ENCODE data around the gene COPS8.

The COPS8 gene

DNA sequence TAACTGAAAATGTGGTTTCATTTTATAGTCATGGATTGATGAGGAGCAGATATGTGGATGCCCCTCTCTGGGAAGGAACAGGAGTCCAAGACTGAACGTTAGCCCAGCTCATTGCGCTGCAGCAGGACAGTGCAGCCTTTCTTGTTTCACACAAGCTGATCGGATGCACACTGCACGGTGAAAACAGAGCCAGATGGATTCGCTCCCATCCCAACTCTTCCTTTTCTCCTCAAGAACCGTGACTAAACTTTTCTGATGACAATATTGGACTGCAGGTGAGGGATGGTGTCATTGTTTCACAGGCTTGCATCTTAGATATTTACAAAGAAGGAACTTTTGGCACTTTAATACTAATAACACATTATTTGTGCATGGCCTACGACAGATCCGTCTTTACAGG, 33.8 kb upstream of the COPS8 start:
- Histone ChIP-seq H3K9ac (ENCODE audit: low read length) (no peak overlapping the region), H3K4me1 (ENCODE audit: low read length) (no peaks in the 10 kb centered on the region), H3K27ac (ENCODE audit: low read length) (no peak overlapping the region), H3K27me3 (ENCODE audit: low read depth, low read length) (peaks cover 24% of the 10 kb centered on the region; the same call in 1 of the 2 replicates), H3K79me2 (ENCODE audit: low read length) (no peaks in the 10 kb centered on the region), H3K4me3 (ENCODE audit: low read length) (no peak overlapping the region), H3K36me3 (replicated peaks; ENCODE audit: low read depth, low read length) (no peaks in the 10 kb centered on the region), H3K4me2 (ENCODE audit: low read length) (no peak overlapping the region), H4K20me1 (ENCODE audit: insufficient read depth, low read length) (no peaks in the 10 kb centered on the region), H3K9me3 (ENCODE audit: insufficient read depth, low read length) (no peaks in the 10 kb centered on the region), H2AFZ (ENCODE audit: low read depth, low read length) (no peak overlapping the region)
- TF ChIP-seq EZH2phosphoT487 (IDR thresholded peaks at IDR 0.05; ENCODE audit: low read depth): no peak
- TF ChIP-seq, protein P1, sequence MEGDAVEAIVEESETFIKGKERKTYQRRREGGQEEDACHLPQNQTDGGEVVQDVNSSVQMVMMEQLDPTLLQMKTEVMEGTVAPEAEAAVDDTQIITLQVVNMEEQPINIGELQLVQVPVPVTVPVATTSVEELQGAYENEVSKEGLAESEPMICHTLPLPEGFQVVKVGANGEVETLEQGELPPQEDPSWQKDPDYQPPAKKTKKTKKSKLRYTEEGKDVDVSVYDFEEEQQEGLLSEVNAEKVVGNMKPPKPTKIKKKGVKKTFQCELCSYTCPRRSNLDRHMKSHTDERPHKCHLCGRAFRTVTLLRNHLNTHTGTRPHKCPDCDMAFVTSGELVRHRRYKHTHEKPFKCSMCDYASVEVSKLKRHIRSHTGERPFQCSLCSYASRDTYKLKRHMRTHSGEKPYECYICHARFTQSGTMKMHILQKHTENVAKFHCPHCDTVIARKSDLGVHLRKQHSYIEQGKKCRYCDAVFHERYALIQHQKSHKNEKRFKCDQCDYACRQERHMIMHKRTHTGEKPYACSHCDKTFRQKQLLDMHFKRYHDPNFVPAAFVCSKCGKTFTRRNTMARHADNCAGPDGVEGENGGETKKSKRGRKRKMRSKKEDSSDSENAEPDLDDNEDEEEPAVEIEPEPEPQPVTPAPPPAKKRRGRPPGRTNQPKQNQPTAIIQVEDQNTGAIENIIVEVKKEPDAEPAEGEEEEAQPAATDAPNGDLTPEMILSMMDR (IDR thresholded peaks at IDR 0.05; ENCODE audit: low read depth, low read length): no peak

DNA sequence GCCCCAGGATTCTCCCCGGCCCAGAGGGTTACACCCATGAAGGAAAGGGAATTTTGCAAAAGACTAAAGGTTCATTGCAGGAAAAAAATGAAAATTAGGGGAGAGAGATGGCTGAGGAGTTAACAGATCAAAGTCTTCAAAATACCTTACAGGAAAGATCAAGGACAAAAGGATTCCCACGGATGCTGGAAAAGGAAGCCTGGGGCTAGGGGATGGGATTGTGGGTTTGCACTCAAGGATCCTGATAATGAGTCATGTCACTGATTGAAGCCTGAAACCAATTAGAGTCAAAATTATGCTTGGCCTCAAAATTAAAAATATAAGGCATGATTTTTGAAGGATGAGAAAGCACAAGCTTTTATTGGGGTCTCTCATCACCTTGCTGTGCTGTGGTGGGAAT, 32.6 kb upstream of the COPS8 start:
- Histone ChIP-seq H3K4me1 (ENCODE audit: low read length) (peaks cover 4% of the 10 kb centered on the region), H3K79me2 (ENCODE audit: low read length) (no peaks in the 10 kb centered on the region), H3K9ac (ENCODE audit: low read length) (no peak overlapping the region), H3K4me2 (ENCODE audit: low read length) (no peak overlapping the region), H3K36me3 (replicated peaks; ENCODE audit: low read depth, low read length) (no peaks in the 10 kb centered on the region), H3K9me3 (ENCODE audit: insufficient read depth, low read length) (no peaks in the 10 kb centered on the region), H2AFZ (ENCODE audit: low read depth, low read length) (no peak overlapping the region), H3K27ac (ENCODE audit: low read length) (no peak overlapping the region), H3K27me3 (ENCODE audit: low read depth, low read length) (peaks cover 34% of the 10 kb centered on the region), H4K20me1 (ENCODE audit: insufficient read depth, low read length) (no peaks in the 10 kb centered on the region), H3K4me3 (ENCODE audit: low read length) (no peak overlapping the region)
- TF ChIP-seq, protein P1 (IDR thresholded peaks at IDR 0.05; ENCODE audit: low read depth, low read length): no peak
- no peak for TF ChIP-seq EZH2phosphoT487 (IDR thresholded peaks at IDR 0.05; ENCODE audit: low read depth)

DNA sequence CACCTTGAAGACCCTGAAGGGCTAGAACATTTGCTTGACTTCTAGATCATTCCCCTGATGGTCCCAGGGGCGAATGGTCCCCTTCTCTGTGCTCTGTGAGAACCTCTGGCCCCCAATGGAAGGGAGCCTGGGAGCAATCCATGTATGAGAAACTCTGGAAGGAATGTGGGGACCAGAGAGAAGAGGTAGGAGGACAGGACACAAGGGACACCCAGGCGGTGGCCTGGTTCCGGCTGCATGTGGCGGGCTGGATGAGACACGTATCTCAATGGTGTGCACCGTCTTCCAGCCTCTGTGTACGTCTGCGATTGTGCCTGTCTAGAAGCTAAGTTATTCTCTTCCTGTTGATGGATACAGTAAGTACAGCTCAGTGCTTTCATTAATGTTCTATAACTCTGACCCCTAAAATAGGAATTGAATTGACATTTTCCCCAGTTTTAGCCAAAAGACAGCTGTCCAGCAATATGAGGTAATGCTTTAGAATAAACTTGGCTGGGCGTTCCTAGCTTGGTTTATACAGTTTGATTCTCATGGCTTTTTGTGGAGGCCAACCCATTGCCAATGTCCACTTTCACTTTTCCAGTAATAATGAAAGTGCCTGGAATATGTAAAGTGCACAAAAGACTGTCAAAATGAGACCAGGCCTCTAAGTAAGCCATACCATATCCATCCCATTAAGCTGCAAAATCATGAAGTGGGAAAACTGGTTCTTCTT, 30.1 kb upstream of the COPS8 start:
- Histone ChIP-seq H4K20me1 (ENCODE audit: insufficient read depth, low read length) (peaks cover 3% of the 10 kb centered on the region; the same call in 1 of the 2 replicates), H3K9me3 (ENCODE audit: insufficient read depth, low read length) (no peaks in the 10 kb centered on the region; the same call in 1 of the 2 replicates), H2AFZ (ENCODE audit: low read depth, low read length) (no peak overlapping the region), H3K4me3 (ENCODE audit: low read length) (no peak overlapping the region), H3K4me2 (ENCODE audit: low read length) (no peak overlapping the region), H3K27me3 (ENCODE audit: low read depth, low read length) (peaks cover 52% of the 10 kb centered on the region), H3K27ac (ENCODE audit: low read length) (no peak overlapping the region), H3K9ac (ENCODE audit: low read length) (no peak overlapping the region), H3K4me1 (ENCODE audit: low read length) (peaks cover 28% of the 10 kb centered on the region), H3K79me2 (ENCODE audit: low read length) (no peaks in the 10 kb centered on the region), H3K36me3 (replicated peaks; ENCODE audit: low read depth, low read length) (no peaks in the 10 kb centered on the region)
- TF ChIP-seq, protein P1 (IDR thresholded peaks at IDR 0.05; ENCODE audit: low read depth, low read length): no peak
- TF ChIP-seq EZH2phosphoT487 (IDR thresholded peaks at IDR 0.05; ENCODE audit: low read depth): no peak

DNA sequence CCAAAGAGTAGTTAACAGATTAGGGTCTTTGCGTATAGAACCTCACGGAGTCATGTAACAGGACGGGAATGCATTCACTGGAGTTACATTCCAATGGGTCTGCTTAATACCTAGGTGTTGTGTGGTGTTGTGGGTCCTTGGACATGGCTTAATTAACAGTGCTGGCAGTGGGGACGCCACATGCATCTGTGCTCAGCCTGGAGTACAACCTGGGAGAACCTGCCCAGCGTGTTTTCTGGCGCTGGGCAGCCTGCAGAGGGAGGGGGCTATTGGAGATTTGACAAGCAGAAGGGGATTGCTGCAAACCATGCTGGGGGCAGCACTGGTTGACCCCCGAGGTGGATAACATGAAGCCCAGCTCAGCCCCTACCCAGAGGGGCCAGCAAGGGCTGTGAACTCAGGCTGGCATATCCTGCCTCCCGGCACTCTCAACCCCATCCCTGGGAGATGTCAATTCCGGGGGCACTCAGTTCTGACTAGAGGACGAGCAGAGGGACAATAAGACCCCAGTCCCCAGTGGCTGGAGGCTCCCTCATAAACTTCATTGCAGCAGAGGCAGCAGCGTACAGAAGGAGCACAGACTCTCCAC, 29.3 kb upstream of the COPS8 start:
- Histone ChIP-seq H3K4me1 (ENCODE audit: low read length) (peaks cover 29% of the 10 kb centered on the region), H3K27me3 (ENCODE audit: low read depth, low read length) (peaks cover 57% of the 10 kb centered on the region), H3K4me3 (ENCODE audit: low read length) (no peak overlapping the region), H3K4me2 (ENCODE audit: low read length) (no peak overlapping the region), H3K36me3 (replicated peaks; ENCODE audit: low read depth, low read length) (no peaks in the 10 kb centered on the region), H3K9me3 (ENCODE audit: insufficient read depth, low read length) (no peaks in the 10 kb centered on the region; the same call in 1 of the 2 replicates), H3K79me2 (ENCODE audit: low read length) (no peaks in the 10 kb centered on the region), H3K9ac (ENCODE audit: low read length) (no peak overlapping the region), H4K20me1 (ENCODE audit: insufficient read depth, low read length) (peaks cover 3% of the 10 kb centered on the region; the same call in 1 of the 2 replicates), H2AFZ (ENCODE audit: low read depth, low read length) (no peak overlapping the region), H3K27ac (ENCODE audit: low read length) (no peak overlapping the region)
- no peak for TF ChIP-seq EZH2phosphoT487 (IDR thresholded peaks at IDR 0.05; ENCODE audit: low read depth)
- TF ChIP-seq, protein P1 (IDR thresholded peaks at IDR 0.05; ENCODE audit: low read depth, low read length): no peak
